IMR-90 (cell line): ENCODE measurements around the gene NT5C1B. TPM values are rescaled to one million over a fixed set of nuclear protein-coding genes. Genes with fewer than 3 reads are reported as not detected.

Experiments
- ATAC-seq: fragments of 200-7000 bp; cut with Tn5 transposase; 2 replicates; pipeline ENCODE4 v1.9.1; 2020; ENCODE audit warnings: low read depth, mild to moderate bottlenecking, moderate library complexity
- BruUV-seq: library from RNA; stranded (reverse); fragments of 400-500 nt; replicated peaks from 2 replicates; lab custom pipeline; 2021; lab: Mats Ljungman, UMichigan
- CTCF ChIA-PET: fragments of 300-600 bp; formaldehyde crosslinking; extraction: SDS; loops from one replicate; lab custom pipeline; 2021; ENCODE audit warnings: antibody characterized with exemption; lab: Yijun Ruan, JAX
- POLR2A ChIA-PET: fragments of 300-600 bp; sonication (Branson Sonifier 250); formaldehyde crosslinking; loops from one replicate; lab custom pipeline; 2022; ENCODE audit warnings: antibody characterized with exemption; ENCODE audit not compliant: unreplicated experiment; lab: Charles Lee
- DNase-seq: peaks from one replicate; pipeline ENCODE4 v3.0.0; 2013
- H2AFZ ChIP-seq: replicated peaks from 2 replicates; pipeline ENCODE3; 2013; ENCODE audit warnings: low read length, mild to moderate bottlenecking; ENCODE audit not compliant: poor library complexity
- H2AK5ac ChIP-seq: 2 replicates; pipeline ENCODE4 v1.6.1; 2013; ENCODE audit warnings: low read depth, low read length, inconsistent platforms
- H2AK9ac ChIP-seq: replicated peaks from 2 replicates; pipeline ENCODE3; 2013; ENCODE audit warnings: mild to moderate bottlenecking, low read depth, low read length, moderate library complexity; ENCODE audit not compliant: poor library complexity
- H2BK120ac ChIP-seq: 2 replicates; pipeline ENCODE4 v1.6.1; 2013; ENCODE audit warnings: low read depth, low read length, inconsistent platforms
- H2BK15ac ChIP-seq: 3 replicates; pipeline ENCODE4 v1.6.1; 2013; ENCODE audit warnings: low read depth, low read length, inconsistent platforms
- H2BK20ac ChIP-seq: 2 replicates; pipeline ENCODE4 v1.6.1; 2013; ENCODE audit warnings: low read depth, mild to moderate bottlenecking, inconsistent platforms, low read length, moderate library complexity
- H2BK5ac ChIP-seq: 2 replicates; pipeline ENCODE4 v1.6.1; 2013; ENCODE audit warnings: mild to moderate bottlenecking, low read depth, low read length, inconsistent platforms; ENCODE audit not compliant: poor library complexity, severe bottlenecking
- H3K14ac ChIP-seq: replicated peaks from 2 replicates; pipeline ENCODE4 v1.6.1; 2013; ENCODE audit warnings: low read depth, low read length, inconsistent platforms
- H3K18ac ChIP-seq: 2 replicates; pipeline ENCODE4 v1.6.1; 2013; ENCODE audit warnings: low read depth, low read length, control low read depth
- H3K23ac ChIP-seq: 2 replicates; pipeline ENCODE4 v1.6.1; 2013; ENCODE audit warnings: low read depth, low read length, inconsistent platforms
- H3K27ac ChIP-seq: 2 replicates; pipeline ENCODE4 v1.5.1; 2013; ENCODE audit warnings: mild to moderate bottlenecking, control low read depth, low read length; ENCODE audit not compliant: insufficient read depth
- H3K27me3 ChIP-seq: 2 replicates; pipeline ENCODE4 v1.6.1; 2013; ENCODE audit warnings: low read length; ENCODE audit not compliant: control insufficient read depth, insufficient read depth
- H3K36me3 ChIP-seq: 2 replicates; pipeline ENCODE4 v1.6.1; 2013; ENCODE audit warnings: low read length, mixed read lengths; ENCODE audit not compliant: control insufficient read depth, insufficient read depth
- H3K4ac ChIP-seq: 2 replicates; pipeline ENCODE4 v1.6.1; 2013; ENCODE audit warnings: low read depth, low read length, inconsistent platforms
- H3K4me1 ChIP-seq: 2 replicates; pipeline ENCODE4 v1.6.1; 2013; ENCODE audit warnings: low read length, mixed read lengths; ENCODE audit not compliant: control insufficient read depth, insufficient read depth
- H3K4me2 ChIP-seq: 2 replicates; pipeline ENCODE4 v1.6.1; 2013; ENCODE audit warnings: low read depth, mild to moderate bottlenecking, control low read depth, low read length, moderate library complexity
- H3K4me3 ChIP-seq: 2 replicates; pipeline ENCODE4 v1.5.1; 2013; ENCODE audit warnings: low read depth, mild to moderate bottlenecking, control low read depth, low read length, moderate library complexity; ENCODE audit not compliant: insufficient read depth
- H3K56ac ChIP-seq: 2 replicates; pipeline ENCODE4 v1.6.1; 2013; ENCODE audit warnings: low read length, inconsistent platforms; ENCODE audit not compliant: insufficient read depth; ENCODE audit errors: extremely low read depth
- H3K79me1 ChIP-seq, 2 experiments: 2 replicates each; pipeline ENCODE4 v1.6.1; 2013; ENCODE audit warnings: low read length in 2 of 2, inconsistent platforms in 1 of 2, low read depth in 1 of 2
- H3K9ac ChIP-seq: 2 replicates; pipeline ENCODE4 v1.6.1; 2013; ENCODE audit warnings: low read depth, low read length, control low read depth
- H3K9me1 ChIP-seq: 2 replicates; pipeline ENCODE4 v1.6.1; 2013; ENCODE audit warnings: low read length, inconsistent platforms; ENCODE audit not compliant: insufficient read depth
- H3K9me3 ChIP-seq: 2 replicates; pipeline ENCODE4 v1.6.1; 2013; ENCODE audit warnings: low read length; ENCODE audit not compliant: control insufficient read depth, insufficient read depth
- H4K20me1 ChIP-seq: 2 replicates; pipeline ENCODE4 v1.6.1; 2013; ENCODE audit warnings: low read length, inconsistent platforms; ENCODE audit not compliant: insufficient read depth
- H4K5ac ChIP-seq: 2 replicates; pipeline ENCODE4 v1.6.1; 2013; ENCODE audit warnings: mild to moderate bottlenecking, low read depth, low read length, control low read depth
- H4K8ac ChIP-seq, 2 experiments: 2 replicates each; pipeline ENCODE4 v1.6.1; 2013; ENCODE audit warnings: low read depth in 2 of 2, low read length in 2 of 2, control low read depth in 1 of 2, inconsistent platforms in 1 of 2
- H4K91ac ChIP-seq: 2 replicates; pipeline ENCODE4 v1.6.1; 2013; ENCODE audit warnings: low read depth, low read length, inconsistent platforms; ENCODE audit not compliant: insufficient read depth
- BHLHE40 ChIP-seq: fragments of 150-350 bp; IDR thresholded peaks from 2 replicates; pipeline ENCODE4 v1.6.1; 2016; ENCODE audit warnings: mild to moderate bottlenecking, low read depth, low read length
- CEBPB ChIP-seq: IDR thresholded peaks from 2 replicates; pipeline ENCODE4 v1.6.1; 2012; ENCODE audit warnings: low read depth, low read length, improper control_type of control experiment
- CHD1 ChIP-seq: IDR thresholded peaks from 2 replicates; pipeline ENCODE4 v1.6.1; 2012; ENCODE audit warnings: low read depth, low read length, improper control_type of control experiment
- CTCF ChIP-seq: conservative IDR thresholded peaks from 2 replicates; pipeline ENCODE4 v1.5.1; 2012; ENCODE audit warnings: mild to moderate bottlenecking, low read depth, low read length, improper control_type of control experiment
- FOS ChIP-seq: fragments of 150-350 bp; IDR thresholded peaks from 2 replicates; pipeline ENCODE4 v1.6.1; 2016; ENCODE audit warnings: low read depth, low read length
- MAFK ChIP-seq: IDR thresholded peaks from 2 replicates; pipeline ENCODE4 v1.6.1; 2012; ENCODE audit warnings: low read depth, low read length, improper control_type of control experiment
- MAZ ChIP-seq: IDR thresholded peaks from 2 replicates; pipeline ENCODE4 v1.6.1; 2012; ENCODE audit warnings: low read depth, mild to moderate bottlenecking, low read length, improper control_type of control experiment, moderate library complexity, borderline replicate concordance
- MXI1 ChIP-seq: IDR thresholded peaks from 2 replicates; pipeline ENCODE4 v1.6.1; 2012; ENCODE audit warnings: low read depth, mild to moderate bottlenecking, low read length, moderate library complexity, borderline replicate concordance
- NFE2L2 ChIP-seq: fragments of 150-350 bp; IDR thresholded peaks from 2 replicates; pipeline ENCODE4 v1.6.1; 2016; ENCODE audit warnings: low read depth, mild to moderate bottlenecking, low read length
- POLR2A ChIP-seq: IDR thresholded peaks from 2 replicates; pipeline ENCODE4 v1.6.1; 2012; ENCODE audit warnings: mild to moderate bottlenecking, low read depth, low read length
- RAD21 ChIP-seq: IDR thresholded peaks from 2 replicates; pipeline ENCODE4 v1.6.1; 2012; ENCODE audit warnings: low read length, improper control_type of control experiment
- RCOR1 ChIP-seq: IDR thresholded peaks from 2 replicates; pipeline ENCODE4 v1.6.1; 2012; ENCODE audit warnings: mild to moderate bottlenecking, low read length, improper control_type of control experiment; ENCODE audit not compliant: insufficient replicate concordance
- RFX5 ChIP-seq: IDR thresholded peaks from 2 replicates; pipeline ENCODE4 v1.8.0; 2012; ENCODE audit warnings: low read depth, mild to moderate bottlenecking, low read length, moderate library complexity
- SMC3 ChIP-seq: fragments of 150-350 bp; IDR thresholded peaks from 2 replicates; pipeline ENCODE4 v1.6.1; 2016; ENCODE audit warnings: low read depth, mild to moderate bottlenecking, antibody characterized with exemption, low read length, moderate library complexity
- WGBS, 2 experiments: methylation state at CpG; one replicate each; pipeline versions ENCODE4 v1.1.5 to v1.1.7; 2013; ENCODE audit warnings: missing lambda C conversion rate in 2 of 2; ENCODE audit not compliant: insufficient read length in 1 of 2; ENCODE audit errors: extremely low coverage in 2 of 2; 5-methylcytosine and 5-hydroxymethylcytosine counted together
- dilution Hi-C: fragments of 300-500 bp; cut with HindIII; formaldehyde crosslinking; loops from one replicate; pipeline ENCODE4 v1.14.3; 2018; ENCODE audit warnings: low sequenced_read_pairs; ENCODE audit not compliant: unreplicated experiment
- in situ Hi-C: fragments of 300-500 bp; cut with MboI; formaldehyde crosslinking; loops from 3 replicates; pipeline ENCODE4 v1.14.3; 2019; ENCODE audit warnings: low sequenced_read_pairs, inconsistent platforms, mixed read lengths
- intact Hi-C: fragments of 100-400 bp; cut with micrococcal nuclease; formaldehyde crosslinking; loops from 2 replicates; pipeline ENCODE4 v1.10.0; 2022
- polyA plus RNA-seq, 3 experiments: library from polyadenylated mRNA; depleted of rRNA; stranded (reverse); fragments of >200 nt; gene quantifications; 2 replicates each; pipeline ENCODE4 v1.2.3, GENCODE V29; 2012; ENCODE audit warnings: low replicate concordance in 1 of 3
- total RNA-seq: library from RNA; depleted of rRNA; stranded (reverse); fragments of >200 nt; gene quantifications from 2 replicates; pipeline ENCODE4 v1.2.3, GENCODE V29; 2012
- TF ChIP-seq, protein P1 (sequence below): fragments of 150-350 bp; IDR thresholded peaks from 2 replicates; pipeline ENCODE4 v1.6.1; 2016; ENCODE audit warnings: low read depth, mild to moderate bottlenecking, low read length, moderate library complexity, borderline replicate concordance

Gene NT5C1B
- total and polyA plus RNA-seq, 2 of the 4 experiments (the other 2 are of a cell fraction), result not detected

- no peak for ATAC-seq
- no peaks in the 10 kb centered on the region for H4K20me1 ChIP-seq
- H3K27me3 ChIP-seq, result no peaks in the 10 kb centered on the region; the same call in 1 of the 2 replicates
- no CpG with 5 or more reads among the region's 1 CpG for whole genome bisulfite sequencing, 2 experiments
- dilution Hi-C loops (no loop called here), in situ Hi-C loops (no loop called here), intact Hi-C loops (no loop called here)
- no peaks in the 10 kb centered on the region for H3K79me1 ChIP-seq
- H3K4me3 ChIP-seq, result no peak overlapping the region
- H3K14ac ChIP-seq, result no peak overlapping the region
- no peaks in the 10 kb centered on the region for H3K4me1 ChIP-seq
- no peak overlapping the region for H2BK15ac ChIP-seq
- TF ChIP-seq RCOR1, result no peak
- no peak for TF ChIP-seq FOS
- TF ChIP-seq BHLHE40, result no peak
- no peak for TF ChIP-seq CTCF
- no peak for TF ChIP-seq POLR2A
- no peak for TF ChIP-seq CEBPB
- TF ChIP-seq, protein P1, sequence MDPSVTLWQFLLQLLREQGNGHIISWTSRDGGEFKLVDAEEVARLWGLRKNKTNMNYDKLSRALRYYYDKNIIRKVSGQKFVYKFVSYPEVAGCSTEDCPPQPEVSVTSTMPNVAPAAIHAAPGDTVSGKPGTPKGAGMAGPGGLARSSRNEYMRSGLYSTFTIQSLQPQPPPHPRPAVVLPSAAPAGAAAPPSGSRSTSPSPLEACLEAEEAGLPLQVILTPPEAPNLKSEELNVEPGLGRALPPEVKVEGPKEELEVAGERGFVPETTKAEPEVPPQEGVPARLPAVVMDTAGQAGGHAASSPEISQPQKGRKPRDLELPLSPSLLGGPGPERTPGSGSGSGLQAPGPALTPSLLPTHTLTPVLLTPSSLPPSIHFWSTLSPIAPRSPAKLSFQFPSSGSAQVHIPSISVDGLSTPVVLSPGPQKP, result no peak
- TF ChIP-seq RFX5, result no peak
- no peak for TF ChIP-seq SMC3
- TF ChIP-seq MAFK, result no peak
- no peak for TF ChIP-seq MAZ
- no peak for TF ChIP-seq CHD1
- no peak for TF ChIP-seq NFE2L2
- TF ChIP-seq RAD21, result no peak
- TF ChIP-seq MXI1, result no peak
- no peak overlapping the region for H3K9ac ChIP-seq
- no peak overlapping the region for H4K91ac ChIP-seq
- no peaks in the 10 kb centered on the region for H3K9me1 ChIP-seq
- H4K5ac ChIP-seq, result no peak overlapping the region
- H3K56ac ChIP-seq, result no peak overlapping the region
- no TSS peak for BruUV-seq
- no peak overlapping the region for H2BK120ac ChIP-seq
- H3K4me2 ChIP-seq, result no peak overlapping the region
- H2BK5ac ChIP-seq, result no peak overlapping the region
- no peak overlapping the region for H3K23ac ChIP-seq
- H3K36me3 ChIP-seq, result no peaks in the 10 kb centered on the region
- no peak overlapping the region for H2AK9ac ChIP-seq
- no peak overlapping the region for H2AFZ ChIP-seq
- H3K9me3 ChIP-seq, result peaks cover 4% of the 10 kb centered on the region; the same call in 1 of the 2 replicates
- no peak overlapping the region for H4K8ac ChIP-seq
- no peak overlapping the region for H2BK20ac ChIP-seq
- no peak overlapping the region for H3K18ac ChIP-seq
- H2AK5ac ChIP-seq, result no peak overlapping the region
- H3K4ac ChIP-seq, result no peak overlapping the region
- H3K27ac ChIP-seq, result no peak overlapping the region
- no peak for DNase-seq
- ChIA-PET CTCF (interaction anchor here (0.6 kb wide), 1 partner anchor 116 kb away, joined by 3 read pairs; no protein-coding TSS in a partner anchor), POLR2A (no interaction called here)
These were observed 47.8 kb upstream of the NT5C1B start for GRCh38 chr2:18637196-18637595.
